Endometrial microvascular endothelial cells (primary cell): ENCODE measurements around the gene CYB5R4. TPM values are rescaled to one million over a fixed set of nuclear protein-coding genes. Genes with fewer than 3 reads are reported as not detected.

Experiments used
- total RNA-seq: library from RNA; depleted of rRNA; stranded (reverse); fragments of >200 nt; gene quantifications from one replicate; pipeline ENCODE4 v1.2.3, GENCODE V29; 2015; ENCODE audit errors: inconsistent ontology term

The CYB5R4 gene
- total RNA-seq, 1 donor from 2014 or later: 12.9 TPM

Other genes starting within 250 kb of the CYB5R4 start
- not detected for gene SNAP91, start 150.6 kb upstream of the CYB5R4 start, total RNA-seq
- not detected for gene RIPPLY2, start 6.3 kb upstream of the CYB5R4 start, total RNA-seq
- not detected for gene MRAP2, start 174.1 kb downstream of the CYB5R4 start, total RNA-seq